GM19238 (cell line): ENCODE measurements around the gene CFAP97D2.

ENCODE experiments used
- DNase-seq: peaks from one replicate; pipeline ENCODE4 v3.0.0; 2011; ENCODE audit warnings: low spot score; ENCODE audit not compliant: insufficient read length

The CFAP97D2 gene

DNA sequence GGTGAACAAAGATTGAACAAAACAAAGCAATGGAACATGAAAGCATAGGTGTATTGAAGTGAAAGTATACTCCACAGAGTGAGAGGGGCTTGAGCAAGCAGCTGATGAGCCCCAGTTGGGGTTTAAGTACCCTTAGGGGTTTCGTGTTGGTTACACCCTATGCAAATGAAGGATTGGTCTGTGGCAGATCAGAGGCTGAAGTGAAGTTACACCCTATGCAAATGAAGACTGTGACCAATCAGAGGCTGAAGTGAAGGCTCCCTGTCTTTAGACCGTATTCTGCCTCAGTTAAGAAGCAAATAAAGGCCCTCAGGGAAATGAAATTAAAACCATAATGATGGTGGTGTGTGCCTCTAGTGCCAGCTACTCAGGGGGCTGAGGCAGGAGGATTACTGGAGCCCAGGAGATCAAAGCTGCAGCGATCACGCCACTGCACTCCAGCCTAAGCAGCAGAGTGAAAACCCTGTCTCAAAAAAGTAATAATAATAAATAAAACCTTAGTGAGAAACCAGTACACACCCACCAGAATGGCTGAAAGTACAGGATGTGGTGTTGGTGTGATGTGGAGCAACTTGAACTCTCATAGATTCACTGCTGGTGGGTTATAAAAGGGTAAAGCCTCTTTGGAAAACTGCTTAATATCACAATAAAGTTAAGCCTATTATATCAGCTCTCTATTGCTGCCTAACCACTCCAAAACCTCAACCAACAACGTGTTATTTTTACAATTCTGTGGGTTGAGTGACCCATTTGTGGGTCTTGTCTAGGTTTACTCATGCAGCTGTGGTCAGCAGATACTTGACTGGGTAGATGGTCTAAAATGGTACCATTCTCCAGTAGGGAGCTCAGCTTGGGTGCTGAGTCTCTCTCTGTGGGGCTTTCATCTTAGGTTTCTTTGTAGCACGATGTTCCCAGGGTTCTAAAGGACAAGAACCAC is 89.6 kb downstream of the CFAP97D2 start:
- DNase-seq, result no peak

DNA sequence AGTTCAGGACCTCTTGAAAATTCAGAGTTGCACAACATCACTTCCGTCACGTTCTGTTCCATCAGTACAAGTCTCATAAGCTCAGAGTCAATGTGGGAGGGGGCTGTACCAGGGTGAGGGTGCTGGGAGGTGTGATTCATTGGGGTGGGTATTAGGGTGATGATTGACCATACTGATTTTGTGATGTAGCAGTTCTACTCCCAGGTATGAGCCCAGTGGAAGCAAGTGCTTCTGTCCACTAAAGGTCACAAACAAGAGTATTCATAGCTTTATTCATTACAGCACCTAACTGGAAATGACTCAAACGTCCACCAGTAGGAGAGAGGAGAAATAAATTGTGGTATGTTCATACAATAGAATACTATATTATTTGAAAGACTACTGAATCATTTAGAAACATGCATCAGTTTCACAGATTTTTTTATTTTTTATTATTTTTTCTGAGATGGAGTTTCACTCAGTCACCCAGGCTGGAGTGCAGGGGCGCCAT is 90.3 kb downstream of the CFAP97D2 start:
- DNase-seq, result no peak
